GM18505 (cell line): Measurements from ENCODE around the gene SFXN1.

Source experiments
- ATAC-seq: cut with Tn5 transposase; IDR thresholded peaks from one replicate; pipeline ENCODE4 v1.9.1; 2021; ENCODE audit not compliant: unreplicated experiment
- POLR2A ChIP-seq: IDR thresholded peaks from 4 replicates; pipeline ENCODE4 v1.6.1; 2011; ENCODE audit warnings: borderline replicate concordance; ENCODE audit not compliant: insufficient read depth, insufficient read length; ENCODE audit errors: extremely low read depth

The SFXN1 gene

DNA sequence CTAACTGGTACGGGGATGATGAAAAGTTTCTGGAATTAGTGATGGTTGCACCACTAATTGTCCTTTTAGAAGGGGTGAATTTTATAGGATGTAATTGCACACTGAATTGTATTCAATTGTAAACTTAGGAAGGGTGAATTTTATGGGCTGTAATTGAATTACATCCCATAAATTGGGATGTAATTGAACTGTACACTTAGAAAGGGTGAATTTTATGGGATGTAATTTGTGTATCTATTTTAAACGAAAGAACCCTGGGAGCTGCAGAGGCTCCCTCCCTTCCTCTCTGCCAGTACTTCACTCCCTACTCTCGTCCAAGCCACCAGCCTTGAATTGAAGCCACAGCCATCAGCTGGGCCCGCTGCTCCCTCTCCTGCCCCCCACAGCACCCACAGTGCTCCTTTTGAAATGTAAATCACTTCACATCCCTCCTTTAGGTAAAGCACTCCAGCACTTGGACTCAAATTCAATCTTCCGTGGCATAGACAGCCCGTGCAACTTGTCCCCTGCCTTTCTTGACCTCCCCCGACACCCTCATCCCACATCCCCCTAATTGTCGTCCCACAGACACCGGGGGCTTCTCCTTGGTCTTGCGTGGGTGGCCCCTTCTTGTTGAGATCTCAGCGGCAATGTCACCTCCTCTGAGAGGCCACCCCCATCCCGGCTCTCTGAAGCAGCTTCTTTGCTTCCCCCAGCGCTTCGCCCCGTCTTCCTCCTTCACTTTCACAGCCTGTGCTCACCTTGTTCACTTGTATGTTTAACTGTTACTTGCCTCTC, 95.3 kb downstream of the SFXN1 start:
- no peak for ATAC-seq
- TF ChIP-seq POLR2A: no peak

DNA sequence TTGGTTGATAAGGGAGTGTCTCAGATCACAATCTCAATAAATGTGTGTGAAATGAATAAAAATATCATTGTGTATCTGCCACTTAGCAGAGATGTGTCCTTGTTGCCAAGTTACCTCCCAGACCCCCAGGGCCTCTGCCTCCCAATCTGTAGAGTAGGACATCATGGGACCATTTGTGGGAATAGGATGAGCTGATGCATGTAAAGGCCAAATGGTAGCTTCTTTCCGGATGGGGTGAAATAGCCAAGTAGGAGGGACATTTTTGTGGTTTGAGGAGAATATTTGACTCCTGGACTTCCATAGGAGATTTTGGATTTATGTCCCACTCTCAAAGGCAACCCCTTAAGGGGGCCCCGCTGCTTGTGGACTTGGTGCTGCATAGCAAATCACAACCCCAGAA, 96.9 kb downstream of the SFXN1 start:
- no peak for ATAC-seq
- no peak for TF ChIP-seq POLR2A

DNA sequence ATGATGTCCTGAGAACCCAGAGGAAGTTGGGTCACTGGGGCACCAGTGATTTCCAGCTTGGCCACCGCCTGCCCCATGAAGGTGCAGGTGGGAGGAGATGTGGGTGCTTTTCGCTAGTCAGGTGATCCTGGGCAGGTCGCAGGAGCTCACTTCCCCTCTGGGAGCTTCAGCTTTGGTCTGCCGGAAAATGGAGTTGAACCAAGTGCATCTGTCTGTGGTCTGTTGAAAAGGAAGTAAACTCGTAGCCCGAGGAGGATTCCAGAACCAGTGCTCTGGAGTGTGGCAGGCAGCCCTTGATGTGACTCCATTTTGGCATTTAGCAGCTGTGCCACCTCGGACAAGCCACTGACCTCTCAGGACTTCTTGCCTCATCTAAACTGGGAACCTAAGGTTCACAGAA, 97.7 kb downstream of the SFXN1 start:
- no peak for ATAC-seq
- no peak for TF ChIP-seq POLR2A

DNA sequence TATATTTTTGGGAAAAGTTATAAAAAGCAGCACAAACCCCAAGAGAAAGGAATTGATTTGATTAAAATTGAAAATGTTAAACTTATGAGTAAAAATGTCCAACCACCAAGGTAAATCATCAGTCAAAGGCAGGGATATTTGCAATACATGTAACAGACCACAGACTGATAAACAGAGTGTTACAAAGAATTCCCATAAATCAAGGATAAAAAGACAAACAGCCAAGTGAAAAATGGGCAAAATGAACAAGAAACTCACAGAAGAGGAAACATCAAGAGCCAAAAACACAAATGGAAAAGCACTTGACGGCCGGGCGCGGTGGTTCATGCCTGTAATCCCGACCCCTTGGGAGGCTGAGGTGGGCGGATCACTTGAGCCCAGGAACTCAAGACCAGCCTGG, 98.2 kb downstream of the SFXN1 start:
- TF ChIP-seq POLR2A: no peak
- ATAC-seq: no peak
